ENCODE results near the gene PLEKHG7.
A peak's percentile ranks its signal among the peaks of the same experiment; 100 is the strongest.
"Not testable (repeated sequence)": the region's sequence is repeated elsewhere in the genome, so short reads cannot be mapped to it uniquely, and the experiment has no call there.

Gene PLEKHG7

DNA sequence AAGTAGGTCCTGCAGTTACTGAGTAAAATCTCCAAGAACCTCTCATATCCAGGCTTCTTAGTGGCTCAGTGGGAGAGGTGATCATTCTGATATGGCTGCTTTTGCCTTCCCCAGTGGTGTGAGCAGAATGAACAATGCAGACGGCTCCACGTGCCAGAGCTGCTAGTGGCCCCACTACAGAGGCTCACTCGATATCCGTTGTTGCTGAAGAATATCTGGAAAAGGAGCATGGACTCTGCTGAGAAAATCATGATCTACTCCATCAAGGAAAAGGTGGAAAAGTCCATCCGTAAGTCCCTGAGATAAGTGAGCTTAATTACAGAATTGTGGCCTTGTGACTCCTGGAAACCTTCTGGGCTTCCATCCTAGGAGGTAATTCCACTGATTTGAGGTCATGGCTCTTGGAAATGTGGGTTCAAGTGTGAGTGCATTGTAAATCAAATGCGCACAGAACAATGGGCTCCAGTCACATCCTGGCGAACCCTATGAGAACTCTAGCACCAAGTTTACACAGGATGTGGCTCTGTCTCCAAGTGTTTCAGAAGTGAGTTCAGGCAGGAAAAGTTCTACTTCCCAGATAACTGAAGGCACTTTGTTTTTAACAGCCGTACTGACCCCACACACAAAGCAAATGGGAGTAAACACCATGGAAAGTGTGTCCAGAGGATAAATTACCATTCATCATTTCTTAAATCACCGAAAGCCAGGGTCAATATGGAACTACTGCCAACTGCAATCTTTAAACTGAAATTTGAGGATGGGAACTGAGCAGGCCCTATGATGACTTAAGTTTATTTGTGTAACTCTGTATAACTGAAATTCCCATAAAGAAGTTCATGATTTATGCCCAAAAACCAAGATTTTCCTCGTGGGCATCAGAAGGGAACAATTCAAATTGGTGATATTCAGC is 51.4 kb downstream of the PLEKHG7 start:
- DNase-seq, result no peak

DNA sequence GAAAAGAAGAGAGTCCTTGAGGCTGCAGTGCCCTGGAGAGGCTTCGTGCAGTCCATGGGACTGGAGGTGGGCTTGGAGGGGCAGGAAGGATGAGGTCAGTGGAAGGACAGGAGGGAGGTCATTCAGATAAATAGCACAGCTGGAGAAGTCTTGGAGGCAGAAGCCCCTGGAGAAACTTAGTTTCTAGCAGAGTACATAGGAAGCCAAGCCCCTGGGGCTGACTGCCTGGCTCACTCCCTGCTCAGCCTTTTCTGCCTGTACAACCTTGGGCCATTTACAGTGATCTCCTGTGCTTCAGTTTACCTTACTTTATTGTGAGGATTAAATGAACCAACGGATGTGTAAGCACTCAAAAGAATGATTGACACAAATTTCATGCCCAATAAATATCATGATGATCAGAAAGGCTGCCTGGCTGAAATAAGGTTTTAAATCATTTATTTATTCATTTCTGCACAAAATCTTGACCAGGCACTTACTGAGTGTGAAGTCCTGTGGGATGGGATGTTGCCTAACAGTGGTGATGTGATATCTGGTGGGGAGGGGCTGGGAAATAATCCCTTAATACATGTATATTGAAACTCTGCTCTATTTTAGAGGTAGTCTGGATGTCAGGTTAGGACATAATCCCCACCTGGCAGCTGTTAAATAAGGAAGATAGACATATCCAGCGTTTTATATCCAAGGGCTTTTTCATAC is 54.3 kb downstream of the PLEKHG7 start:
- no peak for DNase-seq

DNA sequence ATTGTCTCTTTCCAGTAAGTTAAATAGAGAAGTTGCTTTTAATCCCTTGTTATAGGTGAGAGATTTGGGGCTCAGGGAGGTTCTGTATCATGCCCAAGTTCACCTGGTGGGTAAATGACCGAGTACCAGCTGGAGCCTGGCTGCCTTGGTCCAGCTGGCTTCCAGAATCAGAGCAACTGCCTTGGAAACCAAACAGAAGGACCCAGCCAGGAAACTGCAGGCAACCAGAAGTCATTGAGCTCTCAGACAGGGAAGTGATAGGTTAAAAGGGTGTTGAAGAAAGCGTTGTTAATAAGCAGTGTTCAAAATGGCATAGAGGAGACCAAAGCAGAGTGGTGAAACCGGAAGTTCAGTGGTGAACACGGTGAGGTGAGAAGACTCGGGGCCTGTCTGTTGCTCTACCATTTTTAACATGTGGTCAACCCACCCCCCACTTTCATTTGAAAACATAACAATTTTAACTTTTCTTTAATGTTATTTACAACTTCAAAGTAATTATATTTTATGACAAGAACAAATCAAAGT is 54.9 kb downstream of the PLEKHG7 start:
- DNase-seq, result no peak

DNA sequence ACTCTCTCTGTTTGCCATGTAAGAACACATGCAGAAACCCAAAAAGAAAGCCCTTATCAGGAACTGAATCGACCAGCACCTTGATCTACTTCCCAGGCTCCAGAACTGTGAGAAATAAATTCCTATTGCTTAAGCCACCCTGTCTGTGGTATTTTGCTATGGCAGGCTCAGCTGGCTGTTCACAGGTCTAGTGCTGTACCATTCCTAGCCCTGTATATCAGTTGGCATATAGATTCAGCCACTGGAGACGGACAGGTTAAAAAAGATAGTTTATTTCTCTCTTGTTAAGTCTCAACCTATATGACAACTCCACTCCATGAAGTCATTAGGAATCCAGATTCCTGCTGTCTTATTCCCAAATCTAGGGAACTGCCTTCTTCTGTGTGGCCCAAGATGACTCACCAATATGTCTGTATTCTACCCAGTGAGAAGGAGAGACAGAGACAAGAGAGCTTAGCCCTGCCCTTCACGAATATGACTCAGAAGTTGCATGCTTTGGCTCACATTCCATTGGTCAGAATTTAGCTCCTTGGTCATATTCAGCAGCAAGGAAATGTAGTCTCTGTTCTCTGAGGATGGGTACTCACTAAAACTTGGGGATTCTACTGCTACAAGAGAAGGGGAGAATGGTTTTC is 57.0 kb downstream of the PLEKHG7 start:
- no peak for DNase-seq

DNA sequence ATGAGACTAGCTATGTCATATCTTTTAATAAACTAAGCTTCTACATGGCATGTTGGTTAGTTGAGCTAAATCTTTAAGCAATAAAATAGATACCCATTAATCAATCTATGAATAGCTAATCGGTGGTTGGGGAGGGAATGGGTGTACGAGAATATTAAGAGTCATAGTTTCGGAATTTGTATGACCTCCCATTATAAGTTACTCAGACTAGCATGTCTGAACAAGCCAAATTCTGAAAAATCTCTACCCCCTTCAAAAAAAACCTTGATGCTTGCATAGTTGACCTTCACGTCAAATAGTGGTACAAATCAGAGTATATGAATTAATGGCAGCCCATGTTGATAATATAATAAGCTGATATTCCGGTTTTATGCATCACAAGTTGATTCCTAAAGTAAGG is 60.0 kb downstream of the PLEKHG7 start:
- no peak for DNase-seq

DNA sequence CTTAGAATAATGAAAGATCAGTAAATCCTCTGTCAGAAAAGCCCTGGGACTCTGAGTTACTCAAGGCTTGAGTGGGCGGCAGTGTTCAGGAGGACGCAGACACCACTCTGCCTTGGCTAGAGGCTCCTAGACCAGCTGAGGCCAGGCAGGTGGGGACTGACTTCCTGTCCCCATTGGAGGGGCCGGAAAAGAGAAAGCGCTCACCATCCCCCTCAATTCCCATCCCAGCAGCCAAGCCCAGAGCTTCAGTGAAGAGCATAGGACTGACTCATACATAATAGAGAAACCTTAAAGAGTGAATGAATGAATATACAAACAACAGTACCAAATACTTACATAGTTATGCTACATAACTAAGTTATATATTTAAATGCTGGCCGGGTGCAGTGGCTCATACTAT is 62.0 kb downstream of the PLEKHG7 start:
- DNase-seq, result no peak

DNA sequence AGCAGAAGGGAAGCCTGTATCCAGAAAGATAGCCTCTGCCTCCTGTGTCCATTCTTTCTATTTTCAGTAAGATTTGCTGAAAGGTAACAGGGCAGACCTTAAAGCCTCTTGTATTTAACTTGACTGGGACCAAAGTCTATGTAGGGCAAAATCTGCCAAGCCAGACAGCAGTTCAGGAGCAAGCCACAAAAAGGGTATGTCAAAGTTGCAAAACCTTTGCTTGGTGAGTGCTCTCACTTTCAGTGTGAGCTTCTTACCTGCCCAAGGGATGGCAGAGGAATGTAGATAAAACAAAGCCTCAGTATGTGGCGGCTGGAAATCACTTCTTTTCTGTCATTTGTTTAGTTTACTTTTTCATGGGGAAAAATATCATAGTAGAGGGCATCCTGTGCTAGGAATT is 63.1 kb downstream of the PLEKHG7 start:
- no peak for DNase-seq

DNA sequence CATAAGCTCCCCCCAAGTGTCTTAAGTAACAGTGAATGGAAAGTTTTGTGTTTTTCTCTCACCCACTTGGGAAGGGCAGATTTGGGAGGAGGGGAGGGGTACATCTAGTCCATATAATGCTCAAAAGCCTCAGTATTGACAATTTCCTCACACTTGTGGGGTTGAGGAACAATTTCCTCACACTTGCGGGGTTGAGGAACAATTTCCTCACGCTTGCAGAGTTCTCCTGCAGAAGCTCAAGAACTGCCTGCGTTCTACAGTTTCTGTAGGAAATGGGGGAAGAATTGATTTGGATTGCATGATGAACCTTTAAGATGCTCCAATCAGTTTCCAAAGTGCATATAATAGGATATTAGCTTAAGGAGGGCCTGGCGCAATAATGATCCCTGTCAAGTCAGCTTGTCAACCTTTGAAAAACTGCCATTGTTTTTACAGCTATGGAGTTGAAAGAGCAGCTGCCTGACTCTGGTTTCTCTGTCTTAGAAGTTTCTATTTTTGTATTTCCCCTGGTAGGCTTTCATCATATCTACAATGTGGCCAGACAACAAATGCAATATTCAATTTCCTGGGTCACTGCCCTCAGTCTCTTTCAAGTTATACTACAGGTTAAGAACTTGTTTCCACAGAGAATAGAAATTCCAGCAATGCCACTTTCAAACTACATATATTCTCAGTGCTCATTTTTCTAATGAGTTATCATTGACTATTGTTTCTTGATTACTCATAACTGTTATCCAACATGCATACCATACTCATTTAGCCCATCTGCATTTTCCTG is 66.5 kb downstream of the PLEKHG7 start:
- no peak for DNase-seq

DNA sequence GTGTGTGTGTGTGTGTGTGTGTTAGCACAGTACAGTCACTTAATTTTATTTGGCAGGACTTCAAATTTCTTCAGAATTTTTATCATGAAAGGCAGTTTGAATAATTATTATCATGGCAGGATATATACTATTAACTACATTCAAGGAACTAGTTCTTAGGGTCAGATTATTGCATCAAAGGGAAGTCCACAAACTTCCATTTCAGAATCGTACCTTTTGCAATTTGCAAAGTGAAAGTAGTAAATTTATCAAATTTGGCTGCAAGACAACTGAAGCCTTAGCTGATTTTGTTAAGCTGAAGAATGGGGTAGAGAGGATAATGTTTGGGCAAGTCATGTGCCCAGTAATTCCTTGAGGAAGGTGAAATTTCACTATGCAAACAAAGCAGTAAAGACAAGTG is 68.2 kb downstream of the PLEKHG7 start:
- DNase-seq, result no peak

DNA sequence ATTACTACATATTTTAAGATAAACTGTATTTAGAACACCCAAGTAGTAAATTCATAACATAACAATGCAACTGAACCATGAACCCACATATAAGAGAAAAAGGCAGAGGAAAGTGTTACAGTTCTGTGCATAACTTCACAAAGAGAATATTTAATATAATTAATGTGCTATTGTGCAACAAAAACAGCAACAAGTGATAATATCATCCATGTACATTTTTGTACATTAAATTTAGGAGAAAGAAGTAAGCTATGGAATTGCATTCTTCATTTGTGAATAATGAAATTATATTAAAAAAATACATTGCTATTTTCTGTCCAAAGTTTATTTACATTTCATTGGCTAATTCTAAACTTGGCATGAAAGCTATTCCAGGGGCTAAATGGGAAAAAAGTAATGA is 72.6 kb downstream of the PLEKHG7 start:
- no peak for DNase-seq

DNA sequence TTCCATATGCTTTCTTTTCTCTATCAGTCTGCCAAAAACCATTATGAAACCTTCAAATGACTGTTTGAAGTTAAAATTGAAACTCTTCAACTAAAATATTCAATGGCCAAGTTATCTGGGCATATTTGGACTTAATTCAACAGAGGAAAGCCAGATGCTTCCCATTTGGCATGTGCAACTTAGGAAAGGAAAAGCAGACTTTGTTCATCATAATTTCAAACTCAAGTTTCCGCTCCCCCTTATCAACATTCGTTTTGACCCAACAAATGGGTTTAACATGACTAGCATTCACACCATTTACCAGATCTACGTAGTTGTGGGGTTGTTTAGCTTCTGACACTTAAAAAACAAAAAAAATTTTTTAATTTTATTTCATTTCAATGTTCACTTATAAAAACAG is 75.7 kb downstream of the PLEKHG7 start:
- no peak for DNase-seq

DNA sequence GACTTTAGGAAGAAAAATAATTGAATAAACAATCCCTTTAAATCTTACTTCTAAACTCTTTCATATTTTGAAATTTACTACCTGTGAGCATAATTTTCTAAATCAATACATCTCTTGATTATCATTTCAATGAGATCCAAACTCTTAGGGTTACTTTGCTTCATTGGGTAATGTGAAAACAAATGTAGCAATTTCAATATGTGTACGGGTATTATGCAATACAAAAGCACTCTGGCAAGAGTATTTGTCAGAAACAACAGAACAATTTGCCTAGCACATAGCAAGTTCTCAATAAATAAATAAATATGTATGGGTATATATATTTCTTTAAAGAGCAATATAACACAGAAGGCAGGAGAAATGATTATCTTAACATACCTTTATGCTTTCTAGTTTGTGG is 77.1 kb downstream of the PLEKHG7 start:
- no peak for DNase-seq

DNA sequence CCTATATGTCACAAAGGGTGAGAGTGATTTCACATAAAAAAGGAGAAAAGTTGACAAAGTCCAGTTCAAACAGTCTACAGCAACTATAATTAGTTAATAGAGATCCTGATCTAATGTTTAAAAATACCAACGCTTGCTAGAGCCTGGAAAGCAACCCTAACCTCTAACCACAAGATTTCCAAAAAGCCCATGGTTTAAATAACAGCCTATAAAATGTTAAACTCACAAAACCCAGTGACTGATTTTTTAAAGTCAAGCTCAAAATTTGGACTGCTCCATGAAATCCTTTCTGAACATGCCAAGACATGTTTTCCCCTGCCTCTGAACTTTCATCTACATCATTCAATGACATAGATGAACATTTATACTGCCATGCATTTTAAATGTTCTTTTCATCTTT is 81.6 kb downstream of the PLEKHG7 start:
- DNase-seq, result no peak

DNA sequence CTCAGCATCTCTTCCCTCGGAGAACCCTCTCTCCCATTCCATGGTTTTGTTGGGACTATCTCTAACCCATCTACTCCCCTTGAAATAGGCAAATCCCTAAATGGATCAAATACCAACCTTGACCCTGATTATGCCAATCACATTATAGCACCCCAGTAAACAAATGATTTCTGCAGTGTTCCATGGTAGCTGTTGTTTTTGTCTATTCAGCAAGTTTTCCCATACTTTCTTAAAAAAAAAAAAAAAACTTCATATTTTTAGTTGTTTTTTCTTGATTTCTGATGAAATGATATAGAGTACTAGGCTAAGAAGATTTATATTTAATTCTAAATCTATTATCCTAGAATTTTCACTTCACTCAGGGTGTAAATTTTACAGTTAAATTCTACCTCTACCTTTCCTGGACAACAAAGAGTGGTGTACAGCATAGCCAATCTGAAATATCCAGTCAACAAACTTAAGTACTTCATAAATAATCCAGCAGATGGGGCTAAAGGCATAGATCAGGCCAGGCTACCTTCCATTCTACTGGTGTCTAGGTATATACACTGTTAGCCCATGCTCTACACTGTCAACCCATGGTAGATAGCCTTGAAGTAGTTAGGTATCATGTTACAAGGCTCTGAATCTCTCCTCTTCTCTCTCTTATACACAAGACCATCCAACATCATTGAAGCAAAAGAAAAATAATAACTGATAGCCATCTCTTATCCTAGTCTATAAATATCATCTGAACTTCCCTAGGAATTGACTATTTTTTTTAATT is 82.2 kb downstream of the PLEKHG7 start:
- peak; percentile 59 for DNase-seq

DNA sequence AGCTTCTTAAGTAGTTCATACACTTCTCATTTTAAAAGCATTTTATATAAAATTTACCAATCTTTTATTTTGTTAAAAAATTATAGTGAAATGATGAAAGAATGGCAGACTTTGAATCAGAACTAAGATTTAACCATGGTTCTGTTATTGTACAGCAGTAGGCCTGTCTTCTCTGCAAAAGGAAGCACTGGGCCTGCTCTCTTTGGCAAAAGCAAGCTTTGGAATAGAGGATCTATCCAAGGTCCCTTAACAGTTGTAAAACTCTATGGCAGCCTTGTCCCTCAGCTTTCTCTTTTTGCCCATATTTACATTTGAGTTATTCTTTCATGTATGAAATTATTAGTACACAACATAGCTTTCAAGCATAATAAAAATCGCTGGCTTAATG is 82.8 kb downstream of the PLEKHG7 start:
- DNase-seq, result no peak

DNA sequence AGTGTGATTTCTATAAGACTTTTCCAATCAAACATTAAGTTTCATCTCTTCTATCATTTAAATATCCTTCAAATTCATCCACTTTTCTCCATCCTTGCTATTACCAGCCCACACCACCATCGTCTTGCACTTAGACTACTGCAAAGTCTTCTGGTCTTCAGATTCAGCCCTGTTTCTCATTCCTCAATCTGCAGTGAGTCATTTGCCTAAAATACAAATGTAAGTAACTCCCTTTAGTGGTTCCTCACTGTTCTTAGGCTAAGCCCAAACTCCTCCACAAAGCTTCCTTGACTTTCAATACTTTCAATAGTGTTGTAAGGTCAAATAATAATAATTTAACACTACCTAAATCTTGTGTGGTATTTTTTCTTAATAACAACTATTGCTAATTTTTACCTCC is 83.3 kb downstream of the PLEKHG7 start:
- DNase-seq, result no peak

DNA sequence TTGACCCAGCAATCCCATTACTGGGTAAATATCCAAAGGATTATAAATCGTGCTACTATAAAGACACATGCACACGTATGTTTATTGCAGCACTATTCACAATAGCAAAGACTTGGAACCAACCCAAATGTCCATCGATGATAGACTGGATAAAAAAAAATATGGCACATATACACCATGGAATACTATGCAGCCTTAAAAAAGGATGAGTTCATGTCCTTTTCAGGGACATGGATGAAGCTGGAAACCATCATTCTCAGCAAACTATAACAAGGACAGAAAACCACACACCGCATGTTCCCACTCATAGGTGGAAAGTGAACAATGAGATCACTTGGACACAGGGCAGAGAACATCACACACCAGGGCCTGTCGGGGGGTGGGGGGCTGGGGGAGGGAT is 91.6 kb downstream of the PLEKHG7 start:
- not testable (repeated sequence) for DNase-seq

DNA sequence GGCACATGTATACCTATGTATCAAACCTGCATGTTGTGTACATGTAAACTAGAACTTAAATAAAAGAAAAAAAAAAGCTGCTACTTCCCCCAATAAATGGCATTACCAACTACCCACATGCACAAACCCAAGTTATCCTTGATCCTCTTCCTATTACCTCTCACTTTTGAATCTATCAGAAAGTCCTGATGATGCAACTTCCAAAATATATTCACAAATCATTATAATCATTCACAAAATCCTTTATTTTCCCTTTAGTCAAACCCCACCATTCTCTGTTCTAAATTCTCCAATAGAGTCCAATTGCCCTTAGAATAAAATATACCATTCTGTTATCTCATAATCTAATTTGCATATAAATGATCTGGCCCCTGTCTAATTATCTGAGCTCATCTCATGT is 92.0 kb downstream of the PLEKHG7 start:
- no peak for DNase-seq

DNA sequence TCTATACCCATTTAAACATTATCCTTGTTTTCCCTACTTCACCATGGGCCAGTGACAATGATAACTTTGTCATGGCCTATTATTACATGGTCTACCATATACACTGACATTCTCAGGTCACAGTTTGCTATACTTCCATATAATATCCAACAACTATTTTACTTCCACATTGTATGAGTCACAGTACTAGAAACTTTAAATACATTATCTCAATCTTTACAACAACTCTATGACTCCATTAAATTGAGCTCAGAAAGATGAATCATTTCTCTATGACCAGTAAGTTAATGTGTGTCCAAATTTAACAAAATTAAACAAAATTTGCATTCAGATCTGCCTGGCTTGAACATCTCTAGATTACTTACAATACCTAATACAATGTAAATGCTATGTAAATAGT is 93.9 kb downstream of the PLEKHG7 start:
- no peak for DNase-seq

DNA sequence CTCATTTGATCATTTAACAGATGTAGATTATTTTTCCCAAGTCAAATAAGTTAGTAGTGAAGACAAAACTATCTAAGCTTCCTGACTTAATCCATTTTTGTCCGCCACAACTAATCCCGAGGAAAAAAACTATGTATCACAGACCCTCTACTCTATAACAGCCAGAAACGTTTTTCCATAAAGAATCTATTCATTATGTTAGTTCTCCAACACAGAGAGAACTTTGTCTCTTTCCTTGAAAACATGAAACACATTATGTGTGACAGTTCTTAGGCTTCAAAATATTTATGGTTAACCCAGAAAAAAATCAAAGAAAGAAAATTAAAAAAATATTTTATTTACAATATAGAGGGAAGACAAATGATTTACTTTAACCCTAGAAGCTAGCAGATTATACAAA is 100.1 kb downstream of the PLEKHG7 start:
- no peak for DNase-seq

DNA sequence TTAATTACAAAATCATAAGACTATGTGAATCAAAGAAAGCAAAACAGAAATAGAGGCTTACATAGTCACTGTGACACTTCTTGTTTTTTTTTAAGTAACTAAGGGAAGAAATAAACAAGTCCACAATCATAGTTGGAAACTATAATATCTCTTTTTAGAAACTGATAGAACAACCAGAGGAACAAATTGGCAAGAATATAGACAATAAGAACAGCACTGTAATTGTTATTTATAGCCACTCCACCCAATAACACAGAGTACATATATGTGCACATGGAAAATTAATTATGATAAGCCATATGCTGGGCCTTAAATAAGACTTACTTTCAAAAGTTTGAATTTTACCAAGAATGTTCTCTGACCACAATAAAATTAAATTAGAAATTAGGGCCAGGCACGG is 101.1 kb downstream of the PLEKHG7 start:
- DNase-seq, result no peak

DNA sequence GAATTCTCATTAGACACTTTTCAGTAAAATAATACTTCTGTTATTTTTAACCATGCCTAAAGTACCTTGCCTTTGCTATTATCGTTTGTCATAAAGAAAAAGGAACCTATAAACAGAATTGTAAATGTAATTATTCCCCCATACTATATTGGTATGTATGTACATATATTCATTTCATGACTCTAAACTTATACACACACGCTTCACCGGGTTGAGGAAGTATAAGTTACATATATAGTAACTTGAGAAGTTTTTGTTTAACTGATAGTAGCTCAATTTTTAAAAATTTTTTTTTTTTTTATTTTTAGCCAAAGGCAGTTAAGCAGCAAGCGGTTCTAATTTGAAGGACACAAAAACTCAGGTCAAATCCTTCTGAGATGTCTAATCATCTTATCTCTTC is 107.6 kb downstream of the PLEKHG7 start:
- DNase-seq, result no peak

All from midbrain (tissue), 1 donor.